Body of pancreas (tissue), 4 donors: ENCODE data around the gene MIS18A.

Experiments
- POLR2A ChIP-seq, 3 donors: fragments of 450-650 bp; IDR thresholded peaks; one replicate each; pipeline ENCODE4 v1.6.1; 2016; ENCODE audit warnings: antibody characterized with exemption in 3 of 3, mild to moderate bottlenecking in 2 of 3
- TF ChIP-seq, protein P1 (sequence below), 7 experiments: fragments of 450-650 bp in 4 of 7; fragments of 200-600 bp in 3 of 7; sonication (generic) in 3 of 7; IDR thresholded peaks; one replicate each; pipeline ENCODE4 v1.5.1; 2016 to 2019; ENCODE audit warnings: antibody characterized with exemption in 7 of 7

- TF ChIP-seq, protein P1, sequence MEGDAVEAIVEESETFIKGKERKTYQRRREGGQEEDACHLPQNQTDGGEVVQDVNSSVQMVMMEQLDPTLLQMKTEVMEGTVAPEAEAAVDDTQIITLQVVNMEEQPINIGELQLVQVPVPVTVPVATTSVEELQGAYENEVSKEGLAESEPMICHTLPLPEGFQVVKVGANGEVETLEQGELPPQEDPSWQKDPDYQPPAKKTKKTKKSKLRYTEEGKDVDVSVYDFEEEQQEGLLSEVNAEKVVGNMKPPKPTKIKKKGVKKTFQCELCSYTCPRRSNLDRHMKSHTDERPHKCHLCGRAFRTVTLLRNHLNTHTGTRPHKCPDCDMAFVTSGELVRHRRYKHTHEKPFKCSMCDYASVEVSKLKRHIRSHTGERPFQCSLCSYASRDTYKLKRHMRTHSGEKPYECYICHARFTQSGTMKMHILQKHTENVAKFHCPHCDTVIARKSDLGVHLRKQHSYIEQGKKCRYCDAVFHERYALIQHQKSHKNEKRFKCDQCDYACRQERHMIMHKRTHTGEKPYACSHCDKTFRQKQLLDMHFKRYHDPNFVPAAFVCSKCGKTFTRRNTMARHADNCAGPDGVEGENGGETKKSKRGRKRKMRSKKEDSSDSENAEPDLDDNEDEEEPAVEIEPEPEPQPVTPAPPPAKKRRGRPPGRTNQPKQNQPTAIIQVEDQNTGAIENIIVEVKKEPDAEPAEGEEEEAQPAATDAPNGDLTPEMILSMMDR (IDR thresholded peaks at IDR 0.05) = no peak
- no peak for TF ChIP-seq POLR2A (IDR thresholded peaks at IDR 0.05)
These were observed 26.1 kb upstream of the MIS18A start for GRCh38 chr21:32304998-32305397.
